ENCODE data around the gene BCL2L2.
"Not testable (repeated sequence)": the region's sequence is repeated elsewhere in the genome, so short reads cannot be mapped to it uniquely, and the experiment has no call there.

BCL2L2 gene, protein sequence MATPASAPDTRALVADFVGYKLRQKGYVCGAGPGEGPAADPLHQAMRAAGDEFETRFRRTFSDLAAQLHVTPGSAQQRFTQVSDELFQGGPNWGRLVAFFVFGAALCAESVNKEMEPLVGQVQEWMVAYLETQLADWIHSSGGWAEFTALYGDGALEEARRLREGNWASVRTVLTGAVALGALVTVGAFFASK

GRCh38 chr14:23306412-23307145, at the start of gene BCL2L2:
Gene BCL2L2, plus strand, starts transcription at chr14:23306833. Its CDS starts 935 bp downstream, at chr14:23307768.
- peak; percentile 35 for DNase-seq

GRCh38 chr14:23258256-23258655, 48.4 kb upstream of the BCL2L2 start:
- DNase-seq, result no peak

DNA sequence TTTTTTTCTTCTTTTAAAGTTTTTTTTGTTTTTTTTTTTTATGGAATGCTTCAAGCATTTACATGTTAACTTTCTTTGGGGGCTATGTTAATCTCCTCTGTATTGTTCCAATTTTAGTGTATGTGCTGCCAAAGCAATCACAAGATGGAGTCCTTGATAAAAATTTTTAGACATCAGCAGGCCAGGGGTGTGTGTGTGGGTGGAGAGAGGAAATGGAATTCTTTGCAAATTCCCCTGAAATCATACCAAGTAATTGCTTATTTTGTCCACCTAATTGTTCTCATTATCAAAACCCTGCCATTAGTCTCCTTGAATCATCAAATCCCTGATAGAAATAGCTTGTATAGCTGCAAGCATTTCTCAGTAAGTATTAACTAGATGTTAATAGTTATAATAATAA, 47.2 kb upstream of the BCL2L2 start:
- DNase-seq, result no peak

GRCh38 chr14:23260849-23261248, 45.8 kb upstream of the BCL2L2 start:
- not testable (repeated sequence) for DNase-seq

DNA sequence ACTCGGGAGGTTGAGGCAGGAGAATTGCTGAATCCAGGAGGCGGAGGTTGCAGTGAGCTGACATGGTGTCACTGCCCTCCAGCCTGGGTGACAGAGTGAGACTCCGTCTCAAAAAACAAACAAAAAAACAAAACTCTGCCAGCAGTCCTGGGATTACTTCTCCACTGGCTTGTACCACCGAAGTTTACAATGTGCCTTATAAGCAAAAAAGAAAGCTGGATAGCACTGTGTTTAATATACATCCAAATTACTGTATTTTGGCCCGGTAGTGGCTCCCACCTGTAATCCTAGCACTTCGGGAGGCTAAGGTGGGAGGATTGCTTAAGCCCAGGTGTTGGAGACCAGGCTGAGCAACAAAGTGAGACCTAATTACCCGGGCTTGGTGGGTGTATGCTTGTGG, 37.4 kb upstream of the BCL2L2 start:
- no peak for DNase-seq

DNA sequence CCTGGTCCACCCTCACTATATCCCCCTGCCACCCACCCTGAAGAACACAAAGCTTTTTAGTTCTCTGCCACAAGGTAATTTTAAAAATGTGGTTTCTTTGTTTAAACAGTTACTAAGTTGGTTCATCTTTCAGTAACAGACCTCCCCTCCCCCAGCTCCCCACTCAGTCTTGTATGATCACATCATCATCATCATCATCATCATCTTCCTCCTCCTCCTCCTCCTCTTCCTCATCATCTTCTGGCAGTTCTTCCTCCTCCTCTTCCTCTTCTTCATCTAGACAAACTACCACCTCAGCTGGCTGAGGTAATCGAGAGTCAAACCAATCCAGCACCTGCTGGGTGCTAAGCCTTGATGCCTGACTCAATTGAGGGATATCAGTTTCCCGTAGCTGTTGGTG, 31.2 kb upstream of the BCL2L2 start:
- DNase-seq, result no peak

- no peak for DNase-seq
Observed at GRCh38 chr14:23277189-23277588, 29.4 kb upstream of the BCL2L2 start.

- not testable (repeated sequence) for DNase-seq
Observed at GRCh38 chr14:23277928-23278327, 28.7 kb upstream of the BCL2L2 start.

- no peak for DNase-seq
Observed at GRCh38 chr14:23281247-23281646, 25.4 kb upstream of the BCL2L2 start.

DNA sequence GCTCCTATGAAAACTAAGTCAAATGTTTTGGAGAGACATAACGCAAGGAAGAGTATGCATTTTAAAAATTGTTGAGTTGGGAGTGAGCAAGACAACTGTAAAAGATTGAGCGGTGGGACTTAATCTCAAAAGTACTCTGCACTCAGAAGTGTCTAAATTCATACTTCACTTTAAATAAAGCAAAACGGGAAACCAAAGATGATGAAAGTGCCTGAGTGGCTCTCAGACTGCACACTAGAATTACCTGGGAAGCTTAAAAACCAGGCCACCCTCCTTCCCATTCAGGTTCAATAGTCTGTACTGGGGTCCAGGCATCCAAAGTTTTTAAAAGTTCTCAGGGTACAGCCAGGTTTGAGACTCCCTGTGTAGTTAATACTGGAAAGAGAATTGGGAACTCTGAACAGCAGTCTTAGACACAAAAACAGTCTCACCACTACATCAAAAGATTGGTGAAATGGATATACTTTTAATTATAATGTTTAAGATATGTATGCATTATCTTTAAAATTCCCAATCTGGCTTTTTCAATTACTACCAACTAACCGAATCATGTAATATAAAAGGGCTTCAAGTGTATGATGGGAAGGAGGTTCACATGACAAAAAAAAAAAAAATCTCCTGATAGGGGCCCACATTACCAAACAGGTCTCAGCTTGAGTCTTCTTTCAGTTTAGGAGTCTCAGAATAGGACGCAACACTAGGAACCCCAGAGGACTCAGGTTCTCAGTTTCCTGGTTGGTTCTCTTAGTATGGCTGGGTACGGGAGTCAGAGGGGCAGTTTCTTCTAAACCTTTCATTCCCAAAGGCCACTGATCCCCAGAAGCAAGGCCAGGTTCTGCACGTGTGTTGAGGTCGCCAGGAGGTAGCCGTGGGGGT, 21.7 kb upstream of the BCL2L2 start:
- no peak for DNase-seq

DNA sequence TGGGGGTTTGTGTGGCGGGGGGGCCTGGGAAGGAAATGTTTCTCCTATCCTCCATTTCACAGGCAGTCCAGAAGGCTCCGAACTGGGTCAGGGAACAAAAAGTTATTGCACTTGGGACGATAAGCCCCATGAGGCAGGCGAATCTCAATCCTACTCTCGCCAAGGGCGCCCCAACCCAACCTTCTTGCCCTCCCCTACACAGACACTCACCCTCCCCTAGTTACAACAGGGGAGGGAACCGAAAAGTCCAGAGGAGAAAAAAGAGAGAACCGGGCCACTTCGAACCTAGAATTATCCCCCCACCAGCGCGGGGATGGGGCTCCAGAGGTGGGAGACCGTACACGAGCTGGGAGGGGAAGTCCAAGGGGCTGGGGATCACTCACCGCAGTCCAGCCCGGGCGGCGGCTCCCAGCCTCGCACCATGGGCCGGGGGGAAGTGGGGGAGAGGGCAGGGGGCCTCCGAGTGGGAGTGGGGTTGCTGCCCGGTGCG, 21.1 kb upstream of the BCL2L2 start:
- DNase-seq, result no peak

DNA sequence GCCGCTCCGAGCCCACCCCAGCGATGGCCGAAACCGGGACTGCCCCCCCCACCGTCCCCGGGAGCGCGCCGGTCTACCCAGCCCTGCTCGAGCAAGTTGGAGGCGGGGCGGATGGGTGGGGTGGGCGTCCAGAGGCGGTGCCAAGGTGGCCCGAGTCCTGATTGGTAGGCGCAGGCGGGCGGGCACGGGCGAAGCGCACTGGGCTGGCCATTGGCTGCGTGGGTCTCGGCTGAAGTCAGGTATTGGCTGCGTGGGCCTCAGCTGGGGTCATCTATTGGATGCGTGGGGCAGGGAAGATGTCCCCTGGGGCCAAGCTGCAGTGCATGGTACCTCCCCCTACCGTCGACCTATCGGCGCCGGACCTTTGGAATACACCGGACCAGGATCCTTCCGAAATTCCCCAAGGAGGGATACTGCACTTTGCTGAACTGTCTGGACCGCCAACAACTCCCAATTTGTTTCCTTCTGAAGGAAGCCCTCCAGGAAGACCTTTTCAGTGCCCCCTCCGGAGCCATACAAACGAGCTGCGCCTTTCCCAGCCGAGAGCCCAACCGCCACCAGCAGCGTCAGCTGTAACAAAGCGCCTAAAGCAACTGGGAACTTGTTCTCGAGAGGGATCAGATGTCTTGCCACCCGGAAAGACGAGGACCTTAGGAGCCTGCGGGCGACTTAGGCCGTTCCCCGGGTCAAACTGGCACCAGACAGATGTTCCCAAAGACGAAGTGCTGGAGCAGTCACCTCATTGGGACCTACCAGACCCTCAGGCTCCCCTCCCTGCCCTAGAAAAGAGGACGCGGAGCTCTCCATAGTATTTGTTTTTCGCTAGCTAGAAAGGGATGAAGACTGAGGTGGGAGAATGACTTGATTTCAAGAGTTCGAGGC, 20.4 kb upstream of the BCL2L2 start, which contains the start of gene HOMEZ:
TSS of gene HOMEZ (minus strand) at position 113 of the 882 bp plus-strand sequence. CDS start 180 bp downstream, outside the sequence.
- DNase-seq, result peak; percentile 96

DNA sequence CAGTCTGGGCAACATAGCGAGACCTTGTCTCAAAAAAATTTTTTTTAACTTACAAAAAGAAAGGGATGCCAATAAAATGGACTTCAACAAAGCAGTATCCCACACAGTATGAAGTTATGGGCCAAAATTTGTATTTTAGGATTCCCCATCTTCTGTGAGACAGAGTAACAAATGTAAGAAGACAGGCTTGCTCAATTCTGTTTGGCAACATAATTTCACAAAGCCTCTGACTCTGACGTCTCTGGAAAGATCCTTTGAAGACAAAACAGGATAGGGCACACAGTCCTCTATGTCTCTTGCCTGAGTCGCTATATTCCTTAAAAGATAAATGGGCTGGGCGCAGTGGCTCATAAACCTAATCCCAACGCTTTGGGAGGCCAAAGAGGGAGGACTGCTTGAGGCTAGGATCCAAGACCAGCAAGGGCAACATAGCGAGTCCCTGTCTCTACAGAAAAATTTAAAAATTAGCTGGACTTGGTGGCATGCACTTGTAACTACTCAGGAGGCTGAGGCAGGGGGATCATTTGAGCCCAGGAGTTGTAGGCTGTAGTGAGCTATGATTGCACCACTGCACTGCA, 19.6 kb upstream of the BCL2L2 start:
- DNase-seq, result no peak

DNA sequence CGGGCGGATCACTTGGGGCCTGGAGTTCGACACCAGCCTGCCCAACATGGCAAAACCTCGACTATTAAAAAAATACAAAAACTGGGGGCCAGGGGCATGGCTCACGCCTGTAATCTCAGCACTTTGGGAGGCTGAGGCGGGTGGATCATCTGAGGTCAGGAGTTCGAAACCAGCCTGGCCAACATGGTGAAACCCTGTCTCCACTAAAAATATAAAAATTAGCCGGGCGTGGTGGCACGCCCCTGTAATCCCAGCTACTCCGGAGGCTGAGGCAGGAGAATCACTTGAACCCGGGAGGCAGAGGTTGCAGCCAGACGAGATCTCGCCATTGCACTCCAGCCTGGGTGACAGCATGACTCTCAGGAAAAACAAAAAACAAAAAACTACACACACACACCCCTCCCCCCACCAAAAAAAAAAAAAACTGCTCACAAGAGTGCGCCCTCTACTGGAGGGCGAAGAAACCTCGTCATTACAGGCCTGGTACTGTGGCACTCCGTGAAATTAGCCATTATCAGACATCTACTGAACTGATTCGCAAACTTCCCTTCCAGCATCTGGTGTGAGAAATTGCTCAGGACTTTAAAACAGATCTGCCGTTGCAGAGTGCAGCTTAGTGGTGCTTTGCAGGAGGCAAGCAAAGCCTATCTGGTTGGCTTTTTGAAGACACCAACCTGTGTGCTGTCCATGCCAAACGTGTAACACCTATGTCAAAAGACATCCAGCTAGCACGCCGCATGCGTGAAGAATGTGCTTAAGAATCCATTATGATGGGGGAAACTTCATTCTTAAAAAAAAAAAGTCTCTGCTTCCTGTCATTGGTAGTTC, 11.7 kb upstream of the BCL2L2 start:
- DNase-seq, result peak; percentile 54

DNA sequence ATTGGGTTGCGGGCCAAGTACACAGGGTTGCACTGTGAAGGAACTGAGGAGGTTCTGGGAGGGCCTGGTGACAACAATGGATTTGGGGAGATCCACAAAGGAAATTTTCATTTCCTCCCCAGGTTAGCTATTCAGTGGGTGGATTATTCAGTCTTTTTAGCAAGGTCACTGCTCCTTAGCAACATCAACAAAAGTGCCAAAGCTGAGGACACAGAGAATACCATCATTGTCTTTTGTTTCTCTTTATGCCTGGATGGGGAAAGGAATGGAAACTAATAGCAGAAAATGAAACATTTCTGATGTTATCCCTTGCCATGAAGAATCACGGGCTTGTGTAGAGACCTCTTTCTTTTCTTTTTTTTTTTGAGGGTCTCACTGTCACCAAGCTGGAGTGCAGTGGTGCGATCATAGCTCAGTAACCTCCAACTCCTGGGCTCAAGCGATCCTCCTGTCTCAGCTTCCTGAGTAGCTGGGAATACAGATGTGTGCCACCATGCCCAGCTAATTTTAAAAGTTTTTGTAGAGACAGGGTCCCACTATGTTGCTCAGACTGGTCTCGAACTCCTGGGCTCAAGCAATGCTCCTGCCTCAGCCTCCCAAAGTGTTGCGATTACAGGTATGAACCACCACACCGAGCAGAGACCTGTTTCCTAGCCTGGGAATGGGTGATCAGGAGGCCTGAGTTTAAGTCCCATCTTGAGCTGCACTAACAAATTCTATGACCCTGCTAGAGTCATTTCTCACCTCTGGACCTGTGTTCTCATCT, 10.4 kb upstream of the BCL2L2 start:
- no peak for DNase-seq

- no peak for DNase-seq
Observed at GRCh38 chr14:23297096-23297495, 9.5 kb upstream of the BCL2L2 start.

DNA sequence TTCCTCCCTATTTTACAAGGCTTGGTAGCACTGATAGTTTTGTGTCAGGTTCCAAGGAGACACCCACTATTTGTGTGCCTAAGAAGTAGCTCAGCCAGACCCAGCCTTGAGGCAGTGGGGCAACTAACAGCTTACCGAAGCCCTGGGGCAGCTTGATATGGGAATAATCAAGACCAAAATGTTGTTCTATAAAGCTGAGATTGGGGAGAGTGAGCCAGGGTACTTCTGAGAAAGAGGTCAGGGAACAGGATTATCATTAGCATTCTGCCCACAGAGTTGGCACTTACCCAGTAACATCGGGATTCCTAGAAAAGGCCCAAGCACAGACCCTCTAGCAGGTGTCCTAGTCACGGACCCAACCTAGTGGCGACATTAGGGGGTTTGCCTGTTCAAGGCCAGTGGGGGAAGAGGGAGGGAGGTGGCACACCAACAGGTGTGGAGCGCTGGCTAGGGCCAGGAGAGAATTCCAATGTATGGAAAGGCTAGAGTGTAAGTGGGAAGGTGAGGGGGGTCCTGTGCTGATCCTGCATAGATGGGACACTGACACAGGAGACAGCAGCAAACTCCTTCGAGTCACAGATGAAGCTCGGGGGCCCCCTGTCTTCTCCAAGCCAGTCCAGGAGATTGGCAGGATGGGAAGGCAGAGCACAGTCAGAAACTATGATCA, 8.9 kb upstream of the BCL2L2 start:
- DNase-seq, result no peak

GRCh38 chr14:23299211-23299957, 7.2 kb upstream of the BCL2L2 start:
- peak; percentile 23 for DNase-seq
